ENCODE results near the gene SNX10.

DNA sequence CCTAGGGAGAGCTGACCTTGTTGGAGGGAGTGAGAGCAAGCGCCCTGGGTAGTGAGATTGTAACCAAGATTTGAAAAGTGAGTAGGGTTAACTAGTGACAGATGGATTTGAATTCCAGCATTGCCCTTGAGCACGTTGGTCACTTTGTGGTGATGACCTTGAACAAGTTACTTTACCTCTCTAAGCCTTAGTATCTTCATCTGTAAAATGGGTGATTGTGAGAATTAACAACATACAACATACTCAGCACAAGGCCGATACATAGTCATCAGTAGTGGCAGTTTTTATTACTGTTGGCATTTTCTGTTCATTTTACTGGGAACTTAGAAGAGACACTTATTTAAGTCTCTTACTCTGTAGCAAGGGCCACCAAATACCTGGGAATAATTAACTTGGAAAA lies 25.5 kb downstream of the SNX10 start:
- TF ChIP-seq EZH2 (optimal IDR thresholded peaks at IDR 0.05; ENCODE audit: low read depth, low read length) = no peak
- TF ChIP-seq, protein P1, sequence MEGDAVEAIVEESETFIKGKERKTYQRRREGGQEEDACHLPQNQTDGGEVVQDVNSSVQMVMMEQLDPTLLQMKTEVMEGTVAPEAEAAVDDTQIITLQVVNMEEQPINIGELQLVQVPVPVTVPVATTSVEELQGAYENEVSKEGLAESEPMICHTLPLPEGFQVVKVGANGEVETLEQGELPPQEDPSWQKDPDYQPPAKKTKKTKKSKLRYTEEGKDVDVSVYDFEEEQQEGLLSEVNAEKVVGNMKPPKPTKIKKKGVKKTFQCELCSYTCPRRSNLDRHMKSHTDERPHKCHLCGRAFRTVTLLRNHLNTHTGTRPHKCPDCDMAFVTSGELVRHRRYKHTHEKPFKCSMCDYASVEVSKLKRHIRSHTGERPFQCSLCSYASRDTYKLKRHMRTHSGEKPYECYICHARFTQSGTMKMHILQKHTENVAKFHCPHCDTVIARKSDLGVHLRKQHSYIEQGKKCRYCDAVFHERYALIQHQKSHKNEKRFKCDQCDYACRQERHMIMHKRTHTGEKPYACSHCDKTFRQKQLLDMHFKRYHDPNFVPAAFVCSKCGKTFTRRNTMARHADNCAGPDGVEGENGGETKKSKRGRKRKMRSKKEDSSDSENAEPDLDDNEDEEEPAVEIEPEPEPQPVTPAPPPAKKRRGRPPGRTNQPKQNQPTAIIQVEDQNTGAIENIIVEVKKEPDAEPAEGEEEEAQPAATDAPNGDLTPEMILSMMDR (IDR thresholded peaks at IDR 0.05; ENCODE audit: low read length) = no peak
- no peak for TF ChIP-seq EZH2phosphoT487 (IDR thresholded peaks at IDR 0.05; ENCODE audit: low read length)
